Thyroid gland (tissue), 4 donors: ENCODE results near the gene SMIM24. TPM values are rescaled to one million over a fixed set of nuclear protein-coding genes. Genes with fewer than 3 reads are reported as not detected.

Experiments
- DNase-seq, 2 donors: peaks; one replicate each; pipeline ENCODE4 v3.0.0-alpha.2; 2019
- H3K27ac ChIP-seq, 3 donors: fragments of 200-600 bp; sonication (generic); 1 replicate in 2 of 3; 2 replicates in 1 of 3; pipeline ENCODE4 v1.5.1; 2016 to 2019; ENCODE audit warnings: mild to moderate bottlenecking in 1 of 3, moderate library complexity in 1 of 3
- H3K27me3 ChIP-seq: fragments of 200-600 bp; sonication (generic); one replicate; pipeline ENCODE4 v1.5.1; 2019
- H3K36me3 ChIP-seq, 2 donors: fragments of 200-600 bp; sonication (generic); one replicate each; pipeline ENCODE4 v1.5.1; 2016 to 2019
- H3K4me1 ChIP-seq, 2 donors: fragments of 200-600 bp; sonication (generic); one replicate each; pipeline ENCODE4 v1.5.1; 2017 to 2019
- H3K4me3 ChIP-seq, 3 donors: fragments of 200-600 bp; sonication (generic); replicated peaks in 1 of 3; 1 replicate in 2 of 3; 2 replicates in 1 of 3; pipeline ENCODE4 v1.5.1; 2016; ENCODE audit warnings: mild to moderate bottlenecking in 1 of 3
- H3K9me3 ChIP-seq: fragments of 200-600 bp; sonication (generic); one replicate; pipeline ENCODE4 v1.5.1; 2017
- CTCF ChIP-seq, 6 experiments: fragments of 200-600 bp in 3 of 6; fragments of 450-650 bp in 3 of 6; sonication (generic) in 3 of 6; IDR thresholded peaks; one replicate each; pipeline ENCODE4 v1.5.1; 2016 to 2019; ENCODE audit warnings: antibody characterized with exemption in 6 of 6, mild to moderate bottlenecking in 2 of 6, inconsistent platforms in 1 of 6, moderate library complexity in 1 of 6
- POLR2A ChIP-seq, 2 donors: fragments of 450-650 bp; IDR thresholded peaks; one replicate each; pipeline ENCODE4 v1.6.1; 2017; ENCODE audit warnings: antibody characterized with exemption in 2 of 2, mild to moderate bottlenecking in 2 of 2, moderate library complexity in 1 of 2
- WGBS, 2 donors: methylation state at CpG; one replicate each; pipeline ENCODE4 v1.1.5; 2017; 5-methylcytosine and 5-hydroxymethylcytosine counted together
- intact Hi-C: fragments of 100-400 bp; cut with DNase I; formaldehyde crosslinking; loops from one replicate; pipeline ENCODE4 v1.15.1; 2023
- total RNA-seq, 4 donors: library from RNA; depleted of rRNA; stranded (reverse); fragments of >200 nt; gene quantifications; one replicate each; pipeline ENCODE4 v1.2.3, GENCODE V29; 2016

SMIM24 gene
- total RNA-seq, 4 donors from 2014 or later: not detected

GRCh38 chr19:3522421-3523360, 42.4 kb upstream of the SMIM24 start:
- peaks cover 29 to 36% of the 10 kb centered on the region in 2 donors for H3K36me3 ChIP-seq
- DNase-seq: no peak
- TF ChIP-seq POLR2A (IDR thresholded peaks at IDR 0.05) (no peak), CTCF (IDR thresholded peaks at IDR 0.05) (no peak)

GRCh38 chr19:3521104-3521445, 40.8 kb upstream of the SMIM24 start:
- TF ChIP-seq POLR2A (IDR thresholded peaks at IDR 0.05) (no peak), CTCF (IDR thresholded peaks at IDR 0.05) (no peak)
- 89 to 91% methylated on average over 7 of the region's 7 CpGs for WGBS, 2 donors
- intact Hi-C loops: no loop called here

More at GRCh38 chr19:3522421-3523360, 42.4 kb upstream of the SMIM24 start:
- intact Hi-C loops: no loop called here
- Histone ChIP-seq H3K4me1 (peaks cover 0 to 9% of the 10 kb centered on the region in 2 donors), H3K9me3 (no peaks in the 10 kb centered on the region), H3K4me3 (no peak overlapping the region), H3K27me3 (no peaks in the 10 kb centered on the region), H3K27ac (no peak overlapping the region)
- 91 to 95% methylated on average over 20 to 35 of the region's 40 CpGs for WGBS, 2 donors

GRCh38 chr19:3520166-3521103, 40.1 kb upstream of the SMIM24 start:
- no peaks in the 10 kb centered on the region for H3K27me3 ChIP-seq
- no peak overlapping the region for H3K4me3 ChIP-seq
- peaks cover 9 to 18% of the 10 kb centered on the region in 2 donors for H3K36me3 ChIP-seq
- no peak for DNase-seq
- 91 to 96% methylated on average over 13 to 21 of the region's 37 CpGs for WGBS, 2 donors
- H3K9me3 ChIP-seq: no peaks in the 10 kb centered on the region
- intact Hi-C loops: no loop called here
- TF ChIP-seq CTCF (IDR thresholded peaks at IDR 0.05): no peak
- no peak for TF ChIP-seq POLR2A (IDR thresholded peaks at IDR 0.05)
- peaks cover 0 to 9% of the 10 kb centered on the region in 2 donors for H3K4me1 ChIP-seq
- H3K27ac ChIP-seq: no peak overlapping the region

More at GRCh38 chr19:3521104-3521445, 40.8 kb upstream of the SMIM24 start:
- Histone ChIP-seq H3K9me3 (no peaks in the 10 kb centered on the region), H3K4me1 (peaks cover 0 to 9% of the 10 kb centered on the region in 2 donors), H3K36me3 (peaks cover 13 to 20% of the 10 kb centered on the region in 2 donors), H3K4me3 (no peak overlapping the region), H3K27ac (no peak overlapping the region), H3K27me3 (no peaks in the 10 kb centered on the region)
- DNase-seq: no peak

- no peak overlapping the region for H3K27ac ChIP-seq
- TF ChIP-seq CTCF (IDR thresholded peaks at IDR 0.05): no peak
- TF ChIP-seq POLR2A (IDR thresholded peaks at IDR 0.05): no peak
- WGBS, 2 donors: 87 to 89% methylated on average over 3 to 10 of the region's 18 CpGs
- intact Hi-C loops: no loop called here
- peaks cover 7 to 12% of the 10 kb centered on the region in 2 donors for H3K36me3 ChIP-seq
- peaks cover 0 to 9% of the 10 kb centered on the region in 2 donors for H3K4me1 ChIP-seq
- no peak for DNase-seq
- H3K9me3 ChIP-seq: no peaks in the 10 kb centered on the region
- H3K27me3 ChIP-seq: no peaks in the 10 kb centered on the region
- H3K4me3 ChIP-seq: no peak overlapping the region
These were observed 38.8 kb upstream of the SMIM24 start for GRCh38 chr19:3519126-3519525.
